GM18867 (cell line): ENCODE data around the gene KDM5B.
"Not testable (repeated sequence)": the region's sequence is repeated elsewhere in the genome, so short reads cannot be mapped to it uniquely, and the experiment has no call there.

Experiments used
- ATAC-seq: cut with Tn5 transposase; IDR thresholded peaks from one replicate; pipeline ENCODE4 v1.9.1; 2021; ENCODE audit warnings: mild to moderate bottlenecking, moderate library complexity; ENCODE audit not compliant: unreplicated experiment

KDM5B gene

GRCh38 chr1:202716654-202717053 is 91.6 kb downstream of the KDM5B start:
- ATAC-seq = no peak

GRCh38 chr1:202714202-202714601 is 94.0 kb downstream of the KDM5B start:
- not testable (repeated sequence) for ATAC-seq

- ATAC-seq = no peak
Observed at GRCh38 chr1:202713110-202713509, 95.1 kb downstream of the KDM5B start.

GRCh38 chr1:202711949-202712635 is 96.1 kb downstream of the KDM5B start:
- ATAC-seq = no peak

- no peak for ATAC-seq
Observed at GRCh38 chr1:202710070-202711045, 97.9 kb downstream of the KDM5B start, which contains the start of gene SYT2. SYT2 (minus strand) TSS chr1:202710454; CDS start chr1:202605772, 104,682 bp downstream.

GRCh38 chr1:202709276-202710041 is 98.8 kb downstream of the KDM5B start:
- no peak for ATAC-seq

- no peak for ATAC-seq
Observed at GRCh38 chr1:202708456-202709275, 99.6 kb downstream of the KDM5B start.

- ATAC-seq = no peak
Observed at GRCh38 chr1:202706851-202707250, 101.4 kb downstream of the KDM5B start.

- ATAC-seq = no peak
Observed at GRCh38 chr1:202704601-202705000, 103.6 kb downstream of the KDM5B start.

GRCh38 chr1:202703191-202703590 is 105.0 kb downstream of the KDM5B start:
- ATAC-seq = no peak

GRCh38 chr1:202702088-202702487 is 106.1 kb downstream of the KDM5B start:
- no peak for ATAC-seq

- no peak for ATAC-seq
Observed at GRCh38 chr1:202701200-202701599, 107.0 kb downstream of the KDM5B start.

- no peak for ATAC-seq
Observed at GRCh38 chr1:202700061-202700460, 108.2 kb downstream of the KDM5B start.

- no peak for ATAC-seq
Observed at GRCh38 chr1:202698276-202698675, 109.9 kb downstream of the KDM5B start.

GRCh38 chr1:202697038-202697437 is 111.2 kb downstream of the KDM5B start:
- no peak for ATAC-seq

GRCh38 chr1:202694314-202694713 is 113.9 kb downstream of the KDM5B start:
- ATAC-seq = no peak

- no peak for ATAC-seq
Observed at GRCh38 chr1:202692959-202693555, 115.2 kb downstream of the KDM5B start.

- ATAC-seq = no peak
Observed at GRCh38 chr1:202691816-202692215, 116.4 kb downstream of the KDM5B start.

GRCh38 chr1:202689493-202690342 is 118.5 kb downstream of the KDM5B start:
- no peak for ATAC-seq
